Activated CD4-positive, alpha-beta T cell treated with anti-CD3 and anti-CD28 coated beads for 24 hours (primary cell): ENCODE data around the gene TFEB.

Experiments used
- DNase-seq, 2 donors: peaks; one replicate each; pipeline ENCODE4 v3.0.0-alpha.2; 2020; ENCODE audit warnings: low read depth in 2 of 2

Gene TFEB

DNA sequence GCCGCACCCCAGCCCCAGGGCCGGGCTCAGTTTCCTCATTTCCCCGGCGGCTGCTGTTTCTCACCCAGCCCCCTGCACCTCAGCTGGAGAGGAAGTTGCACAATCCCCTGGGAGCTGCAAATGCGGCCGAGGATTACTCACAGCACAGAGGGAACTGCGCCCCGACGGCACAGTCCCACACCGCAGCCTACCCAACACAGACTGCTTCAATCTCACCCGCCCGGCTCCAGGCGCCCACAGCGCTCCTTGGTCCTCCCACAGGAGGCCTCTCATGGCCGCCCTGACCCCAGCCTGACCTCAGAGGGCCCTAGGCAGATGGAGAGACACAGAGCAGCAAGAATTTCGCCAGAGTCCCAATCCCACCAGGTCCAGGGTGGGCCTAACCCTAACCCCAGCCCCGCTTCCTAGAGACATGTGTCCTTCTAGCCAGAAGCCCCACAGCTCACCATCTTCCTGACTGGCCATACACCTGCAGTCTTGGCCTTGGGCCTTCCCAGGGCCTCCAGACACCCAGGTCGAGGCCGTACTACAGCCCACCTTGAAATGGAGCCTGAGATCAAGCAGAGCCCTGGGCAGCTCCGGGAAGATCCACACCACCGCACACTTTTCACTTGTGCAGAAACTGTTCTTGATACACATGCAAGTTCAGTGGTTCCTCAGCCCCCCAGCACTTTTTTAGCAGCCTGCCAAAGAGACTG lies 11.7 kb downstream of the TFEB start:
- no peak for DNase-seq

DNA sequence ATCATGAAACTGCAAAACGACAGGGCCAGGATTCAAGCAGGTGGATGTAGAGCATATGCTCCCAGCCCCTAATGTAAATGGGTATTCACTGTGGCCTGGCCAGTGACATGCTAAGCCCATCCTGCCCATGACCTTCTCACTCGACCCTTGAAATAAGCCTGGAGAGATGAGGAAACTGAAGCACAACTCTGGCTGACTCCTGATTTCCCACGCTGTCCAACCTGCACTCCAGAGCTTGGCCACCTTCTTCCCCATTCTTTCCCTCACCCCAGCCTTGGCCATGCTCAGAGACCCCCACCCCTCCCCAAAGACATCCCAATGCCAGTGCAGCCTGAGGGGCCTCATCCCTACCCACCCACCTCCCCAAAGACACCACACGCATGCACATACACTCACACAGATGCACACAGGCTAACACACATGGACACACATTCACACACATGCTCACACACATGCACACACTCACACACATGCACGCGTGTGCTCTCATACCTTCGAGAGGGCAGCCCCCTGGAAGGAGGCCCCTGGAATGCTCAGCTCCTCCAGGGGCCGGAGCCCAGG lies 12.4 kb downstream of the TFEB start:
- no peak for DNase-seq

DNA sequence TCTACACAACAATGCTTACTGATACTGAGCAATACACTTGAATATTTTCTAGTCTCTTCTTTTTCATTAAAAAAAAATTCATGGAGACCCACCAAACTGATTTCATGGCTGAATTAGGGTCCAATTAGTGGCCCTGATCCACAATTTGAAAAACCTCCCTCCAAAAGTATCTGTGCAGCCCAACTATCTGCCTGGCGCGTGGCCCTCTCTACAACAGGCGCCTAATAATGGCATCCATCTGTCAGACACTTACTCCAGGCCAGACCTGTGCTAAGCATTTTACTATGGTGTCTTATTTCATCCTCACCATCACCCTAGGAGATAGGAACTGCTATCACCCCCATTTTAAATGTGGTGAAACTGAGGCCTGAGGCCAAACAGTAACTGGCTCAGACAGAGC lies 14.0 kb downstream of the TFEB start:
- no peak for DNase-seq

DNA sequence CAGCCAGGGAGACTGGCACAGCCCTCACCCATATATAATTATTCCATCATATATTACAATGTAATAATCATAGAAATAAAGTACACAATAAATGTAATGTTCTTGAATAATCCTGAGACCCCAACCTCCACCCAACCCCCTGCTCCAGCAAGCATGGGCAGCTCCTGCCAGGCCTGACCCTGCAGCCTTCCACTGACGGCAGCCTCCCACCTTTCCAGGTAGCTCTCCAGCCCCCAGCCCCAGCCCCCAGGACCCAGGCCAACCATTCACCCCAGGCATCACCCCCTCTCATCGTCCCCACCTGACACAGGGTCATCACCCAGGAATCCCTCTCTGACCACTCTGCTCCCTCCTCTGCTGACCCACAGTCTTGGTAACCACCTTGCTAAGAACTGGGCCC lies 14.6 kb downstream of the TFEB start:
- DNase-seq = no peak

DNA sequence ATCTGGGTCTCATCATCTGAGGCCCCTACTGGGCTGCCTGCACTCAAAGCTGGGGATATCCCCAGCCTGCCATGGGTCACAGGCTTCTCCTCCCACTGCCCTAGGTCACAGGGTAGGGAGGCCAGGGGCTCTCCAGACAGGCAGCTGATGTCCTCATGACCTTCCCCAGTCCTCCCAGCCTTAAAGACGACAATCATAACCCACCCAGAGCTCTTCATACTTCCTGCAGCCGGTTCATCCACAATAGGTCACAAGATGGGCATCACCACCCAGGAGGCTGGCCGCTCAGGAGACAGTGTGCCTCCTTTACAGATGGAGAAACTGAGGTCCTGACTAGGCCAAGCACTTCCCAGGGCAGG lies 15.2 kb downstream of the TFEB start:
- no peak for DNase-seq

DNA sequence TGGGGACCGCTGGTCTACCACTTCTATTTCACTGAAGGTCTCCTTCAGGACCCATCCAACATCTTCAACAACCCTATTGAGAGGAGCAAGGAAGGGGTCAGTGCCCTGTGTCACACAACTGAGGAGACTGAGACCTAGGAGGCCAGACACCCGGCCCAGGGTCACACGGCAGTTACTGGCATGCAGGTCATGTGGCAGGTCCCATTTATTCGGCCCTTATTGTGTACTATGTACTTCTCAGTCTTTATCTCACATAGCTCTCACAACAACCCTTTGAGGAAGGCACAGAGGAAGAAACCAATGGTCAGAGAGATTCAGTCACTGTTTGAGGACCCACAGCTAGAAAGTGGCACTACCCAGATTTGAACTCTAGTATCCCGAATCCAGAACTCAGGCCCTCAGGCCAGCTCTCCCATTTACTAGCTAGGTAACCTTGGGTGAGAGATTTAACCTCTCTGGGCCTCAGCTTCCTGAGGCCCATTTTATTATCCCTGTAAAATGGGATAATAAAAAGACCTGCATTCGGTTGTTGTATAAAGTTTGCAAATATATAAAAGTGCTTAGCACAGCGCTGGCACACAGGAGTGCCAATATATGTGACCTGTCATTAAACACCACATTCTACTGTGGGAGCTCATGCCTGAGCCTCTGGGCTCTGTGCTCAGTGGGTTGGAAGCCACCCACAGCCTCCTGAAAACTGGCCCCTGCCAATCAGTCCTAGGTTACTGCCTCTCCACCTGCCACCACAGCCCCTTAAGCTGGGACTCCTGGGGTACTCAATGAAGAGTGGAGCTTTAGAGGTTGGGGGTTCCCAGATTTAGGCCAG lies 15.8 kb downstream of the TFEB start:
- no peak for DNase-seq

DNA sequence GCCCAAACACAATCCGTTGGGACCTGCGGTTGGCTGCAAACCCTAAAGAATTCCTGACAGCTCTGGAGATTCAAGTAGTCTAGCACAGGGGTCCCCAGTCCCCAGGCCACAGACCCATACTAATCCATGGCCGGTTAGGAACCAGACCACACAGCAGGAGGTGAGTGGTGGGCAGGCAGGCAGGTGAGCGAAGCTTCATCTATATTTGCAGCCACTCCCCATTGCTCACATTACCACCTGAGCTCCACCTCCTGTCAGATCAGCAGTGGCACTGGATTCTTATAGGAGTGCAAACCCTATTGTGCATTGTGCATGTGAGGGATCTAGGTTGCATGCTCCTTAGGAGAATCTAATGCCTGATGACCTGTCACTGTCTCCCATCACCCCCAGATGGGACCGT lies 16.6 kb downstream of the TFEB start:
- DNase-seq = no peak

DNA sequence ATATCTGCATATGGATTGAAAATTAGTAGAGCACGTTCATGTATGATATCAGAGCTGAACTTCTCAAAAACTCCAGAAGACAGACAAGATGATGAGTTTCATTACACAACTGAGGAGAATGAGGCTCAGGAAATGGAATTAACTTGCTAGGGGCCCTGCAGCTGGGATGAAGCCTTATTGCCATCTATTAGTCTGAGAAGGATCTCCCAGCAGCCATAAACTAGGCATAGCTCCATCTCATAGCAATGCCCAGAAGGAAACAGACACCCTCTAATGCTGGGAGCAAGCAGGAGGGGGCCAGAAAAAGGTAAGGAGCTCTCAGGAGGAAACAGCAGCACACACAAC lies 18.0 kb downstream of the TFEB start:
- DNase-seq = no peak

DNA sequence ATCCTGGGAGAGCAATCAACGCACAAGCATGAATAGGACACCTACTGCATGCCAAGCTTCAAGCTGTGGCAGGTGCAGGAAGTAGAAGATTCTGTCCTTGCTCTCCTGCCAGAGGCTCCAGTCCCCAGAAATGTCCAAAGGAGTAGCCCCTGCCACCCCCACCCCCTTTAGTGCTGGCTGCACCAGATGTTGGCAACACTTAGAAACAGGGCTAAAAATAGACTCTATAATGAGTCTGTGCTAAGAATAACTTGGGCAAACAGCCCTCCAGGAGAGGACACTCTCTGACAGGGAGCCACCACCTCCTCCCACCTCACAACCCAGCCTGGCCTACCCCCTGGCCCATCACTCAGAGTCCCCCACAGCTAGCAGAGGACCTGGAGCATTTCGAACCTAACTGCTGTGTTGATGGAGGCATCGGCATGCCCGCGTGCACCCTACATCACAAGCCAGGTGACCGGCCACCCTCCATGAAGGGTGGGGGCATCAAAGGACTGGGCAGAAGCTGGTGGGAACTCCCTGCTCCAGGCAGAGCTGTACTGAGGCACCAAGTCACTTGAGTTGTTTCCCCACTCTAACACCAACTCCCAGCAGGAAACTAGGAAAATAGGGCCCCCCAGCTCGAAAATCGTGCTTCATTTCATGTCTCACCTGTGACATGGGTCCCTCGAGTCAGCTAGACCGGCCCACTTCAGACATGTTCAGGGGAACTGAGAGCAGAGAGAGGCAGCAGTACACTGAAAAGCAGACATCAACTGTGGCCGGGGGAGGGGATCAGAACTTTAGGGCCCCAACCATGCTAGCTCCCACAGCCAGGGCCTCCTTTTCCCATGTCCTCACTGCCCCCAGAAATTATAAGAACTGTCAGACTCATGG lies 18.7 kb downstream of the TFEB start:
- no peak for DNase-seq

DNA sequence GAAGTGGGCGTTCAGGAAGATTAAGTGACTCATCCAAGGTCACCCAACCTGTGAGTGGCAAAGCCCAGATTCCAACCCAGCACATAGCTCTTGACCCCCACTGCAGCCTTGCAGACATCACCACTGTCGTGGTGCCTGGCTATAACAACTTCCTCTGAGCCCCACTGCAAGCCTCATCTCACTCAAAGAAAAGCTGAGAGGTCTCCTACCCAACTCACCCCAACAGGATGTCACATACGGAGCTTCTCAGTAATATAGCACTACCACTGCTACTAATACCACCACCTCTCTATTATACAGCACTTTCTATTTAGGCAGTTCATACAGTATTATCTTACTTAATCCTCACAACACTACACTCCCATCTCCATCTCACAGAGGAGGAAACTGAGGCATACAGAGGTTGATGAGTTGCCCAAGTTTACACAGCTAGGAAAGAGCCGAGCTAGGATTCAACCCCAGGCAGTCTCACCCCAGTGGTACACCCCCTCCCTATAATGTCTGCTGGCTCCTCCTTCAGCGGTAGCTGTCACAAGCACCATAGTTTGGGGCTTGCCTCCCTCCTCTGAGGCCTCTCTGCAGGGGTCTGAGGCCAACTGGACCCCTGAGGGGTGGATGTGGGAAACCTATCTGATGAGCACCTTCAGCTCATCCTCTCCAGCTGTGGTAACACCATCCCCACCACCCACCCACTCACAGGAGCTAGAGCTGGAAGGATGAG lies 19.5 kb downstream of the TFEB start:
- no peak for DNase-seq

DNA sequence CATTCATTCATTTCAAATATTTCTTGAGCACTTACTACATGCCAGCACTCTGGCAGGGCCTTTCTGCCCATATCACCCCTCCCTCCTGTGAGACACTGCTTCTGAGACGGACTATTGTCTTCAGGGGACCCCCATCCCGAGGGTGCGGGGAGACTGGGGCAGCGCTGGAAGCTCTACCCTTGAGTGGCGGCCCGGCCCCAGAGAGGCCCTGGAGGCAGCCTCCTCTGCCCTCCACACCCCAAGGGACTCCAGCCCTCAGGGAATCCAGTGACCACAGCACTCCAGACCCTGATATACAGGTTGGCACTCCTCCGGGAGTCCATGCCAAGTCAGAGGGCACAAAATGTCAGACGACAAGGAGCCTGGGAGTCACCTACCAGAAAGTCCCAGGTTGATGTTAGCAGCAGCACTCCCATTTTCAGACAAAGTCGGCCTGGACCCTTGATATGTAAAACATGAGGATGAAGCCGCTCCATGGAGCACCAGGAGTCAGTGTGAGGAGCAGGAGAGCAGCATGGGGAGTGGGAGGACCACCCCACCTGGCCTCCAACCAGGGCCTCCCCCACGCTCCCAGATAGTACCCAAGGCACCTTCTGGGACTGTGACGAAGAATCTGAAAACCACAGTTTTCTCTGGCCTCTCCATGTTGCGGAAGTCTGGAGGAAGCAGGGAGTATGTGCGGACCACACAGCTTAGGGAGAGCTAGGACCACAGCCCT lies 20.7 kb downstream of the TFEB start:
- DNase-seq = no peak

DNA sequence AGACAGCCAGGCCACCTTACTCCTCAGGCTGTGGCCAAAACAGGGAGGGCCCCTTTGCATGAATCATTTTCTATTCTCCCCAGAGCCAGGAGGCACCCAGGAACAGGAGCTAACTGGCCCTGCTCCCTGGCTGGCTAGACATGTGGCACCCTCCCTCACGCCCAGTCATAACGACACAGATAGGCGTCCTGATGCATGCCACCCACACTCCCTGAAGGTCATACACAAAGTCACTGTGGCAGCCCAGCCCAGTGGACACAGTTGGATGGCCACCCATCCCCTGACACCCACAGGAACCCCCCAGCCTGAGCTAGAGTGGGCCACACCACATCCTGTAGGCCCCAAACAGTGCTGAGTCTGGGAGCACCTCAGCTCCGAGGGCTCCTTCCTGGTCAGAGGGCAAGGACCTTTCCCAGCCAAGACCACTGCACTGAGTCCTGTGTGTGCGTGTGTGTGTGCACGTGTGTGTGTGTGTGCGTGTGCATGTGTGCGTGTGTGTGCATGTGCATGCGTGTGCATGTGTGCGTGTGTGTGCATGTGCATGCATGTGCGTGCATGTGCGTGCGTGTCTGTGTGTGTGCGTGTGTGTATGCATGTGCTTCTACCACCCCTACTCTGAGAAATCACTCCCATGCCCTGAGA lies 21.6 kb downstream of the TFEB start:
- no peak for DNase-seq

DNA sequence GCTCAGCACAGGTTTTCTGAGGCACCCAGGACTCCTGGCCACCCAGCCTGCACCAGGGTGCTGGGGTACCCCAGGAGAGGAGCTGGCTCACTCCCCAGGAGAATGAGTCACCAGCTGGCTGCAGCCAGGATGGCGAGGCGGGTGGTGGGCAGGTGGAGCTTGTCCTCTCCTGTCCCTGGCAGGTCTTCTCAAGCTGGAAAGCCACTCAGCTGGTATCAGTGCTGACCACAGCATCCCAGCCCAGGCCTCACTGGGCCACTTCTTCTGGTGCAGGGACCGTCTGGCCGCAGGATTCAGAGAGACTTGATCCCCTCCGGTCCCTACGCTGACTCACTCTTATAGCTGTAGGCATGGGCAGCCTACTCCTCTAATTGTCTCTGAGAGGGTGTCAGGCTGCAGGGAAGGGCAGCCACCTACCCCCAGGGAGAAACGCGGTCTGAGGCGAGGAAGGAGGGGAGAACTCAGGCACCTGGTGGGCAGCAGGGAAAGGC lies 22.2 kb downstream of the TFEB start:
- DNase-seq = no peak

DNA sequence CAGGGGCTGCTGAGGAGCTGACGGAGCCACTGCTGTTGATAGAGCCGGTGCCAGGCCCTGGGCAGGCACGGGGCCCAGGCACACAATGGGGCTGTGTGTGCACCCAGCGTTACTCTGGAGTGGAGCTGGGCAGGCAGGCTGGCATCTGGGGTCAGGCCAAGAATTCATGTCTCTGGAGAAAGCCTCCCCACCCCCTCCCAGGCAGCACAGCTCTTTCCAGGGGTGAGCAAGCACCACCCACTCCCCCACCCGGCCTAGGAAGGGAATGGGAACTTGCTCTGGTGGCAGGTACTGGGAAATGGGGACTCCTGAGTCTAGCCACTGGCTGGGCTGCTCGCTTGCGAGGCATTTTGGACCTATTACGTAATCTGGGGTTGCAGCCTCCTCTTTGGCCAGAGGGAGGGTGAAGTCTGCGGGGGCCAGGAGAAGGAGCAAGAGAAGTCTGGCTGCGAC lies 22.7 kb downstream of the TFEB start:
- DNase-seq = no peak

DNA sequence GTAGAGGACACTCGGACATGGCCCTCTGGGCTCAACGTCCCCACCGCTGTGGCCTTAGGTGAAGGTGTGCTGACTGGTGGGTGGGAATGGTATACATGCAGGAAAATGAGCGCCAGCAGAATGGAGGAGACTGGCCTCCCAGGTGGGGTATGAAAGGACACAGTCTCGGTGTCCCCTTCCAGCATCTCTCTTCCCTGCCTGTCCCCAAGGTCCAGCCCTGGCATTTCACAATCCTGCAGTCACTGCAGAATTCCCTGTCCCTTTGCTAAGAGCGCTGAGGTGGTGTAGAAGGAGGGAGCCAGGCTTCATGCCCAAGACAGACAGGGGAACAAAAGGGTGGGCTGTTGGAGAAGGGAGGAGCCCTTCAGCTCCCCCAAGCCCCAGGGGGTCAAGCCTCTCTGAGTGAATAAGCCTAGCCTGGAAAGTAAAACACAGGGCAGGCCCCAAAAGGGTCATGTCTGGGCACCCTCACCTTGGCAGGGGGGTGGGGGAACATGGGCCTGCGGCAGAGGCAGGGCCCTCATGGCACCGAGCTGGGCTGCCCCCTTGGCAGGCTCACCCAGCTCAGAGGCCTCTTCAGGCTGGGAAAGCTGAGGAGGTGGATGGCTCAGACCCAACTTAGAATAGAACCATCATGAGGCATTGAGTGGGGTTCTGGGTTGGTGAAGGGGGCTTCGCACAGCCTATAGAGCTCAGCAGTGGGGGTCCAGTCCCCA lies 23.9 kb downstream of the TFEB start:
- DNase-seq = no peak

DNA sequence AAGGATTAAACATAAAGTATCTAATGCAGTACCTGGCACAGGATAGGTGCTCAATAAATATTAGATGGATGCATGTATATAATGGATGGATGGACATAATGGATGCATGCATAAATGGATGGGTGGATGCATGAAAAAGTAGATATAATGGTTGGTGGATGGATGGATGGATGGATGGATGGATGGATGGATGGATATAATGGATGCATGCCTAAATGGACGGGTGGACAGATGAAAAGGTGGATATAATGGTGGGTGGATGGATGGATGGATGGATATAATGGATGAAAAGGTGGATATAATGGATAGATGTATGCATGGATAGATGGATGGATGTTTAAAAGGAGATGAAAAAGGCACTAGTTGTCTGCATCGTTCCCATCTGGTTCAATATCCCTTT lies 26.0 kb downstream of the TFEB start:
- no peak for DNase-seq

DNA sequence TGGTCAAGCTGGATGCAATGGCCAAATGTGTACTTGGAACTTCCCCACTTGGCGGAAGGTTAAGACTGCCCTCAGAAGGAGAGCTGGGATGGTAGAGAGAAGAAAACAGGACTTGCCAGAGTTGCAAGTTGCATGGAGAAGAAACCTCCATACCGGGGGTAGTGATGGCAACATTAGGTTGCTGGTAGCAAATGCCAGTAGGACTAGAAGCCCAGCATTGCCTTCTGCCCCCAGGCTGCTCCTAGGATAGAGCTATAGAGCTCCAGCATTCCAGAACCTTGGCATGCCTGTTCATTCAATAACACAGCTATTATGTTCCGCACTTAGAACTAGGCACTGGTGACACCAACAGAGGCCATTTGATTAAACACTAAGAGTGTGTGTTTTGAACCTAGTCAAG lies 26.6 kb downstream of the TFEB start:
- DNase-seq = no peak

DNA sequence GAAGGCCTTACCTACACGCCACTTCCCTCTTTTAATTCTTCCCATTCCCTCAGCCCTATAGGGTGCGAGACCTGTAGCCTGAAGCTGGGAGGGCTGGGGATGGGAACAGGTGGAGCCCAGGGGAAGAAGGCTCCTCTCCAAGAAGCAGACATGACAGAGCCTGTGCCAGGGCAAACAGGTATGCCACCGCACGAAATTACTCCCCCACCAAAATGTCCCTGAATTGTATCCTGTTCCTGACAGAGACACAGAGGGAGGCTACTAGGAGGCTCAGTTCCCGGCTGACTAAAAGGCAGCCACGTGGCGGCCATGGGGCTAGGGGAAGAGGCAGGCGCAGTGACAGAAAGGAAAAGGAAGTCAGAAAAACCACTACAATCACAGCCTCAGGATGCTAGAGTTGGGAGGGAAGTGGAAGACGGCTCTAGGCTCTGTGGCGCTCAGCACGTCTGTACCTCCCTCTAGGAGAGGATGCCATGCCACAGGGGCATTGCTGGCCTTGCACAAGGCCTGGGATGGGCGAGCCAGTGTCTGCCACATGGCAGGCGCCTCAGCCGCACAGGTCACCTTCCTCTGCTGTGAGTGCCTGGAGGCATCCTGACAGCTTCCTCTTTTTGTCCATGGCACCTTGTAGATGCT lies 27.7 kb downstream of the TFEB start:
- no peak for DNase-seq
